HFFc6 (cell line): ENCODE measurements around the gene CHST1. TPM values are rescaled to one million over a fixed set of nuclear protein-coding genes. Genes with fewer than 3 reads are reported as not detected.

Experiments used
- DNase-seq: peaks from one replicate; pipeline ENCODE4 v3.0.0-alpha.2; 2018
- H3K27ac Mint-ChIP-seq: 2 replicates; pipeline ENCODE4 v1.8.0; 2020; ENCODE audit warnings: mild to moderate bottlenecking, mixed read lengths
- H3K27me3 Mint-ChIP-seq: 2 replicates; pipeline ENCODE4 v1.8.0; 2021; ENCODE audit warnings: mild to moderate bottlenecking, moderate library complexity, mixed read lengths; ENCODE audit not compliant: insufficient read depth
- H3K36me3 Mint-ChIP-seq: 2 replicates; pipeline ENCODE4 v1.8.0; 2021; ENCODE audit warnings: low read depth, mixed read lengths
- H3K4me1 Mint-ChIP-seq: 2 replicates; pipeline ENCODE4 v1.8.0; 2020; ENCODE audit warnings: low read depth, mixed read lengths
- H3K4me3 Mint-ChIP-seq: 2 replicates; pipeline ENCODE4 v1.8.0; 2020; ENCODE audit warnings: mild to moderate bottlenecking, moderate library complexity, mixed read lengths
- H3K9me3 Mint-ChIP-seq: 2 replicates; pipeline ENCODE4 v1.8.0; 2020; ENCODE audit warnings: mild to moderate bottlenecking, mixed read lengths
- CTCF ChIP-seq: fragments of 200-600 bp; sonication (generic); IDR thresholded peaks from 2 replicates; pipeline ENCODE4 v1.5.0; 2021; ENCODE audit warnings: antibody characterized with exemption, mild to moderate bottlenecking
- total RNA-seq, 6 experiments: library from RNA; stranded (reverse); fragmentation: NEBNext Ultra II Directional; extraction: Animal tissue kit (Norgen Biotek cat#: 25700); gene quantifications; 2 replicates in 1 of 6; 3 replicates in 5 of 6; pipeline ENCODE4 v1.2.3, GENCODE V29; 2021

The CHST1 gene
- total RNA-seq, 6 experiments from 2014 or later, result 0.09 to 0.14 (median 0.12) TPM; not detected in 3

GRCh38 chr11:45659818-45660160 is 5.6 kb downstream of the CHST1 start:
- DNase-seq, result no peak
- Mint-ChIP-seq H3K36me3 (no peaks in the 10 kb centered on the region), H3K9me3 (no peaks in the 10 kb centered on the region), H3K27me3 (peaks cover 14% of the 10 kb centered on the region), H3K4me3 (no peak overlapping the region), H3K27ac (no peak overlapping the region), H3K4me1 (peaks cover 27% of the 10 kb centered on the region)
- no peak for TF ChIP-seq CTCF

GRCh38 chr11:45659031-45659817 is 6.2 kb downstream of the CHST1 start:
- peaks cover 27% of the 10 kb centered on the region for H3K4me1 Mint-ChIP-seq
- no peaks in the 10 kb centered on the region for H3K9me3 Mint-ChIP-seq
- H3K36me3 Mint-ChIP-seq, result no peaks in the 10 kb centered on the region
- H3K4me3 Mint-ChIP-seq, result no peak overlapping the region
- TF ChIP-seq CTCF, result no peak
- no peak overlapping the region for H3K27ac Mint-ChIP-seq
- H3K27me3 Mint-ChIP-seq, result peaks cover 14% of the 10 kb centered on the region
- no peak for DNase-seq

GRCh38 chr11:45658292-45658991 is 7.0 kb downstream of the CHST1 start:
- Mint-ChIP-seq H3K36me3 (no peaks in the 10 kb centered on the region), H3K27ac (no peak overlapping the region), H3K4me1 (peaks cover 28% of the 10 kb centered on the region), H3K9me3 (no peaks in the 10 kb centered on the region), H3K27me3 (peaks cover 9% of the 10 kb centered on the region), H3K4me3 (no peak overlapping the region)
- DNase-seq, result peak; percentile 18
- no peak for TF ChIP-seq CTCF

GRCh38 chr11:45657496-45658260 is 7.7 kb downstream of the CHST1 start:
- no peaks in the 10 kb centered on the region for H3K9me3 Mint-ChIP-seq
- no peak for TF ChIP-seq CTCF
- H3K4me1 Mint-ChIP-seq, result peaks cover 28% of the 10 kb centered on the region
- H3K27ac Mint-ChIP-seq, result no peak overlapping the region
- no peaks in the 10 kb centered on the region for H3K36me3 Mint-ChIP-seq
- DNase-seq, result no peak
- peaks cover 6% of the 10 kb centered on the region for H3K27me3 Mint-ChIP-seq
- H3K4me3 Mint-ChIP-seq, result no peak overlapping the region

- peaks cover 8% of the 10 kb centered on the region for H3K27me3 Mint-ChIP-seq
- H3K4me3 Mint-ChIP-seq, result no peak overlapping the region
- no peak for DNase-seq
- H3K36me3 Mint-ChIP-seq, result no peaks in the 10 kb centered on the region
- peaks cover 32% of the 10 kb centered on the region for H3K4me1 Mint-ChIP-seq
- H3K27ac Mint-ChIP-seq, result no peak overlapping the region
- H3K9me3 Mint-ChIP-seq, result no peaks in the 10 kb centered on the region
- no peak for TF ChIP-seq CTCF
Measured at GRCh38 chr11:45655831-45656230, 9.6 kb downstream of the CHST1 start.
